Activated gamma-delta T cell treated with anti-CD3 and anti-CD28 coated beads, Interleukin-2, amount 50 U/mL, for 16 hours (primary cell): Measurements from ENCODE around the gene CDRT15.
"Not testable (repeated sequence)": the region's sequence is repeated elsewhere in the genome, so short reads cannot be mapped to it uniquely, and the experiment has no call there.

Experiments
- DNase-seq: peaks from one replicate; pipeline ENCODE4 v3.0.0-alpha.2; 2020; ENCODE audit warnings: low read depth

The CDRT15 gene

DNA sequence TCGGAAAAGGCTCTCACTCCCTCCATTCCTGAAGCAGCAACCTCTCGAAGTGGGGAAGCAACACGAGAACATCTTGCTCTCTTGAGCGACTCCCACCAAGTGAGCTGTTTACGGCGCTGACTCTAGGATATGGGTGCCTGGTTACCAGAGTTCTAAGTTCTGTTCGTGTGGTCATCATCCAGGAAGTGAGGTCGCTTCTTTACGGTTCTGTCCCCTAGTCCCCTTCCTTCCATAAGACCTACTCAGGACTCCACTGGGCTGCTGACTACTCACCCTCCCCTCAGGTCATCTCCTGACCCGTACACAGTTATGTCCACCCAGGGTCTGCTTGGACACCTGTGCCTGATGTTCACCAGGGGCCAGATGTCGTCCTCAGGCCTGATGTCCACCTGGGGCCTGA, at the start of gene CDRT15:
Gene CDRT15, minus strand, starts transcription at position 101 of the 400 bp plus-strand sequence. Its CDS starts 29 bp downstream, at position 72.
- not testable (repeated sequence) for DNase-seq

DNA sequence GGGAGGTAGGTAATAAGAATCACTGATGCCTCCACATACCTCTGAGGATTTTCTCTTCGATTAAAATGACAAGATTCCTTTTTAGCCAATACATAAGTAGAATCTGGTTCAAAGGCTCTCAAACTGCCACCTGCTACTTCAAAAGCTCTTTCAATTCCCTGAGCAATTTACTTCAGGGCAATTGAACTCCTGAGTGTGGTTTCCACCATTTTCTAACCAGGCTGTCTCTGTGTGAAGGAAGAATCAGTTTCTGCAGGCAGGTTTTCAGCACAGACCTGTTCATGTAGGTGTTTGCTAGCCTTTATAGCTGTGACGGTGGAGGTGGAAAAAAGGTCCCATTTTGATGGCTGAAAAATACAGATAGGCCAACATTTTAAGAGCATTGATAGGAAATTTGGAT, 46.1 kb upstream of the CDRT15 start:
- DNase-seq: no peak

DNA sequence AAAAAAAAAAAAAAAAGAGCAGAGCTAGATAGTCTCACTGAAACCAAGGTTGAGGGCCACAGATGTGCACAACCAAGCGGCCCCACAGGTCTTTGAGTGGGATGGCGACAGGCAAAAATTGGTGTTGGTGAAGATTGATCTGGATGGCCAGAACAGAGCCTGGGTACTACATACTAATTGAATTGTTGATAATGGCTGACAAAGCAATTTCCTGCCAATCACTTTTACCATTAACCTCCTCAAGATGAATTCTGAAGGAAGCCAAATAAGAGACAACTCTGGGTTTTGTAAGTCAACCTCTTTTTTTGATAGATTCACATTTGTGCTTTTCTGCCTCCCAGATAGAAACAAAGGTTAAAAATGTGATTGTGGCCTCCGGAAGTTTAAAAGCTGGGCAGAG, 44.9 kb upstream of the CDRT15 start:
- no peak for DNase-seq

DNA sequence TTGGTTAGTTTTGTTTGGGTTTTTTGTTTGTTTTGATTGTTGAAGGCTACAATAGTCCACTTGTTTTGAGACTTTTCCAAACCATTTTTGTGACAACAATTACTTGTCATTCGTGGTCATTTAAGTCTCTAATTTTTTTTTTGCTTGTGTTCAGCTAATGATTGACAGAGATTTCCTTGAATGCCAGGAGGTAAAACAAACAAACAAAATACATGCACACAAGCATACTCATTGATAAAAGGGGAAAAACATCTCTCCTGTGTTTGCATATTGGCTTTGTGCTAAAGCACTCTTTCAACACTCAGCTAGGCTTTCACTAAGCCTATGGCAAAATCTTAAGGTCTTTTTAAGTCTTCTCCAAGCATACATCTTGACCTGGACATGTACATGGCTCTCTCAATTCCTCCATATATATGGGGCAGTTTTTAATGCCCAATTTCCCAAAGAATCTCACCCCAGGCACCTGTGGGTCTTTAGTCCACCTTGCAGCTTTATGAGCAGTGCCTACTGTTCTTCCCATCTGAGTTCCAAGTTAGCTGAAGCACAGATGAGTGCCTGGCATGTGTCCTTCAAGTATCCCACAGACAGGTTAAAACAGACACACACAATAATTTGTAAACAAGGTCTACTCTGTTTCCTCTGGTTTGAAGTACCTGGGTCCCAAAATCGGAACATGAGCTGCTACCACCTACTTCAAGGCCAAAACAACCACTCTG, 40.0 kb upstream of the CDRT15 start:
- no peak for DNase-seq

DNA sequence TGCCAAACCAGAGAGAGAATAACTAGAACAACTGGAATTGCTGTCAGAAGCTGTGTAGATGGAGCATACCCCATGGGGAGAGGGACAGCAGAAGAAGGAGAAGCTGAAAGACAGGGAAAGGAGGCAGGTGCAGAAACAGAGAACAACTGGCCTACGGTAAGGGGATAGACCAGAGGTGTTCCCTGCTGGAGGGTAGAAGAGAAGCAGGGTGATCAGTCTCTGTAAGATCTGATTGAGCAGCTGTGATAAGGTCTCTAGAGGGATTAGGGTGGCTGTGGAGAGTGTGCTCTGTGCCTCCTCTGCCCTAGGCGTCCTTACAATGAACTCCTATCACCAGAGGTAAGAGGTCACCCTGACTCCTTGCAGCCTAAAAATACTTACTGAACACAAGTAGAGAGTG, 33.8 kb upstream of the CDRT15 start:
- DNase-seq: no peak

DNA sequence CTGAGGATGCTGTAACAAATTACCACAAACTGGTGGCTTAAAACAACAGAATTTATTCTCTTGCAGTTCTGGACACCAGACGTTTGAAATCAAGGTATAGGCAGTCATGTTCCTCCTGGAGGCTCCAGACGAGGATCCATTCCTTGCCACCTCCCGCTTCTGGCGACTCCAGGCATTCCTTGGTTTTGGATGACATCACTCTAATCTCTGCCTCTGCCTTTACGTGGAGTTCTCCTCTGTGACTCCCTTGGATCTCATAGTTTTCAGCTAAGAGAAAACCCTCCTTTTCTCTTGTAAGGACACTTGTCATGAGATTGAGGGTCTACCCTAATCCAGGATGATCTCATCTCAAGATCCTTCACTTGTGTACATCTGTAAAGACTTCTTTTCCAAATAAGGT, 32.8 kb upstream of the CDRT15 start:
- no peak for DNase-seq

DNA sequence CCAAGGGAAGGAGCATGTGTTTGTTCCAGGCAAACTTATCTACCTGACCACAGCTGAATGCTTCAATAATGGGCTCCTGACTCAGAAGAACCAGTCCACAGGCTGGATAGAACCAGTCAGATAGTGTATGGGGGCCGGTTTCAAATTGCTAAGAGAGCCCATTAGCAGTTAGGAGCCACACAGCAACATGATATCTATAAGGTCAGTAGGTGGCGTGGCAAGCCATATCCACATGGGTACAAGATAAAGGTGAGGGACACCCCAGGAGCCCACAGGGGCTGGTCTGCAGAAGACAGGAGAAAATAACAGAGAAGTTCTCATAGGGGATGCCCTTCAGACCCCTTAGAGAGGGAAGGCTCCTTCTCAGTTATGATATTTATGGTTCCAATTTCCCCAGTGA, 31.6 kb upstream of the CDRT15 start:
- DNase-seq: no peak

DNA sequence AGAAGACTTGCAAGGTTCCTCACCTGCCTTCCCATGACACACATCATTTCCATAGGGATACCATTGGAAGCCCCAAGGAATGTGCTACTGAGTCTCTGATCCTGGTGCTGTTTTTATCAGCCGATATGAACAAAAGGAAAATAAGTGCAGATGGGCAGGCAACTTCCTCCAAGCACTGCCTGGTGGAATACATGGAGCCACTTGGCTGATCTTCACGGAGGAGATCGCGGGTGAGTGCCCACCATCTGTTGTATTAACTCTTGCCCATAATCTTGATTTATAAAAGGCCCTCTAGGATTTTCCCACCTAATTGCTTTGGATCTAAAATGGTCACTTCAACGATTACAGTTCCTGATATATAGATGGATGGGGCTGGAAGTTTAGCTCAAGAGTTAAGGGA, 24.7 kb upstream of the CDRT15 start:
- no peak for DNase-seq

DNA sequence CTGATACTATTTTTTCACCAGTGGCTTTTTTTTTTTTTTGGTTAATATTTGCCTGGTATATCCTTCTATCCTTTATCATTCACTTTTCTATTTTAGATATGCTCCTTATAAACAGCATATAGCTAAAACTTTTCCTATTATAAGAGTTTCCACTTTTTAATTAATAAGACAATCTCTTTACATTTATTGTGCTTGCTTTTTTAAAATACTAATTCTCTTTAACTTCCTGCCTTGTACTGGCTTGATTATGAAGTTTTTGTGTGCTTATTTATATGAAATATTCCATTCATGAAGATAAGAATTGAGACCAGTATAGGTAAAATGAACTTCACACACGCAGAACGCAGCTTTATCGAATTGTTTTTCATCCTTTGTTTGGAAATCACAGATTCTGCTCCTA, 9.0 kb upstream of the CDRT15 start:
- no peak for DNase-seq

DNA sequence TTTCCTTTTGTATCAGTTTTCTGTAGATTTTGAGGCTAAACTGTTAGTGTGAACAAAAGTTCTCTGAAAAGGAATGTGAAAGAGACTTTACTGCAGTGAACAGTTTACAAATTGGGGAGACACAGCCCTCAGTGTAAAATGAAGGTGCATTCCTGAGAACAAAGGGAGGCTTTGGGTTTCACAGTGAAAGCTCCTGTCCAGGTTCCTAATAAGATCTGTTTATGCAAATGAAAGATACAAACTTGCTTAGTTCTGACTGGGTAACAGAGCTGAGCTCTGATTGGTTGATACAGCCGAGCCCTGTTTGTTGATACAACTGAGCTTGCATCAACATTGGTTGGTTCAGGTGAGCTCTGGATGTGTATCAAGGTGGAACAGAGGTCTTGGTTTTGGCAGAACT, 8.3 kb upstream of the CDRT15 start:
- no peak for DNase-seq

DNA sequence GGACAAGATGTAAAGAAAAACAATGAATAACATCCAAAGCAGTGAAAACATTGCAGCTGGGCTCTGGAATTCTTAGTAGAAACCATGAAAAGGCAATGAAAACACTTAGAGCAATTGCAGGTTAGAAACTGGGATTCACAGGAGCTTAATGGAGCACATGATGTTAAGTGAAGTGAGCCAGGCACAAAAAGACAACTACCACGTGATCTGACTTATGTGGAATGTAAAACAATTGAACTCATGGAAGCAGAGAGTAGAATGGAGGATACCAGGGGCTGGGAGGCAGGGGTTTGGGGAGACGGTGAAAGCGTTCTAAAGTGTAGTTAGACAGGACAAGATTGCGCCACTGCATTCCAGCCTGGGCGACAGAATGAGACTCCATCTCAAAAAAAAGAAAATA, 2.6 kb upstream of the CDRT15 start:
- DNase-seq: not testable (repeated sequence)

DNA sequence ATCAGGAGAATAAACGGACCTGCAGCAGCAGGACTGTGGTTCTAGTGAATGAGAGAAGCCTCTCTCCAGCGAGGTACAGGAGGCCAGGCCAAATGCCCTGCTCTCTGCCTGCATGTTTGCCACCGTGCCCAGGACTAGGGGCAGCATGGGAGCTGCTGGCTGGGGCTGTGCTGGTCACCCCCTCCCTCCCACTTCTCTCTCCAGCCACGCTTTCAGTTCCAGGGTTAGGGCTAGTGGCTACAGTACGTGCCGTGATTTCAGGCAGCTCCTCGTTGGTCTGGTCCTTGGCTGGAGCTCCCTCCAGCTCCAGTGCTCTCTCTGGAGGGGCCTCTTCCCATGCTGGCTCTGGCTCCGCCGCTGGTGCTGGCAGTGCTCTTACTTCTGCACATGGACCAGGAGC, 630 bp downstream of the CDRT15 start:
- not testable (repeated sequence) for DNase-seq

DNA sequence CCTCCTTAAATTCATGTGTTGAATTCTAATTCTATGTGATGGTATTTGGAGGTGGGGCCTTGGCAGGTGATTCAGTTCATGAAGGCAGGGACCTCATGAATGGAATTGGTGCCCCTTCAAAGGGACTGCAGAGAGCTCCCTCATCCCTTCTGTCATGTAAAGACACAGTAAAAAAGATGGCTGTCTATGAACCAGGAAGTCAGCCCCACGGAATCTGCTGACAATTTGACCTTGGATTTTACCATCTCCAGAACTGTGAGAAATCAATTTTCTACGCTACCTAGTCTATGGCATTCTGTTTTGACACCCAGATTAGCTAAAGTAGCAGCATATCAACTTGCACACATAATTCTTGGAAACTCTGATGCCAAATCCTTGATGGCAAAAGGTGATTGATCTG, 1.6 kb downstream of the CDRT15 start:
- DNase-seq: not testable (repeated sequence)

DNA sequence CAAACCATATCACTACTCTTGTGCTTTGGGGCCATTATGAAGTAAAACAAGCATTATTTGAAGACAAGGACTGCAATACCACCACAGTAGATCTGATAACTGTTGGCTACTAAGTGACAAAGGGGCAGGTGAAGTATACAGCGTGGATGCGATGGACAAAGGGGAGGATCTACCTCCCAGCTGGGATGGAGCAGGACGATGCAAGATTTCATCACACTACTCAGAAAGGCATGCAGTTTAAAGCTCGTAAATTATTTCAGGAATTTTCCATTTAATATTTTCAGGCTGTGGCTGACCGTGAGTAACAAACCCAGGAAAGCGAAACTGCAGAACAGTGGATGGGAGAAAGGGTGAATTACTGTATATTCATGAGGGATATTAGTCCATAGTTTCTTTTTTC, 5.5 kb downstream of the CDRT15 start:
- DNase-seq: not testable (repeated sequence)

DNA sequence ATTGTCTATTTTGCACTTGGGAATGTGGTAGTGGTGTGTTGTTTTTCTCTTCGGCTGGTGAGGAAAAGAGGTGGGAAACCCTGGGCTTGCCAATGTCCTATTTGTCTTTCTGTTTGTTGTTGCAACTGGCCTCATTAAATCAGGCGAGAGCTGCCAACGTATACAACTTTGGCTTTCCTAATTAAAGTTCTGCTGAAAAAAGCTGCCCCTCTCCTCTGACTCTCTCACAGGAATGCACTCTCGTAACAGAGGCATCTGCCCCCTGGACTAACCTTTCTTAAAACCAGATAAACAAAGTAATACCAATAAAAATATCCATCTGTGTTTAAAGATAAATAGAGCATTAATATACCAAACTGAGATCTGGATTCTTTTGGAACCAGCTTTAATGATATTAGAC, 7.8 kb downstream of the CDRT15 start:
- DNase-seq: no peak

DNA sequence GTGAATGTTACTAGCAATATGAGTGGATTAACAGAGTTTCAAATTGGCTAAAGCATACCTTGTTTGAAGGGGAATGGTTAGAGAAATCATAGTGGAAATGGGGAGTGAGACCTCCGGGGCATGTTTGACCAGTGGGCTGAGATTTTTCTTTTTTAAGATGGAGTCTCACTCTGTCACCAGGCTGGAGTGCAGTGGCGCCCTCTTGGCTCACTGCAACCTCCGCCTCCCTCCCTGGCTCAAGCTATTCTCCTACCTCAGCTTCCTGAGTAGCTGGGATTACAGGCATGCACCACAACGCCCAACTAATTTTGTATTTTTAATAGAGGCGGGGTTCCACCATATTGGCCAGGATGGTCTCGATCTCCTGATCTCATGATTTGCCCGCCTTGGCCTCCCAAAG, 9.6 kb downstream of the CDRT15 start:
- DNase-seq: no peak

DNA sequence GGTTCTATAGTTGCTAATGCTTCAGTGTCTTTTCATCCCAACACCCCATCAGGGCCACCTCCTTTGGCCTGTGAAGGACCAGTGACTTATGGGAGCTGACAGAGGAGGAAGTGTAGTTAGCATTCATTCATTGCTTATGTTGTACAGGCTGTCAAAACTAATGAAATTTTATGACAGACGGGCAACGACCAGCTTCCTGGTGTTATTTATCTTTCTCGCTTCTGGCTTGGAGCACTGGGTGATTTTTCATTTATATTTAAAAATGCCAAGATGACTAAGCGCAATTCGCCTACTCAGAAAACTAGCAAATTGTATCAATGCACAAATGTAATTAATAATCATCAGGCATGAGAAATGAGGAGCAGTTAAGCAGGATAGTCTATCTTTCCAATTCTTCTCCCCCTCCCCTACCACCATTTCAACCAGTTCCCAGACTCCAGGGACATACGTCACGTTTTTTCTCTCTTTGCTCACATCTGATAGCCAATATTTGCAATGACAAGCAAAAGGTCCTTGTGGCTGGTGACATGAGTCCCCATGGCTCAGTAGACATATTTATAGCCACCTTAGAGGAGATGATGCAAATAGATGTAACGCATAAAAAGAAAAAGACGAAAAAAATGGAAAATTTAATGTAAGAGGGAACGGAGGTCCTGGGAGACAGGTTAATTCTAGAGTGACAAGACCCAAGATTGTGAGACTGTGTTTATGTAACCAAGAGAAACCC, 11.2 kb downstream of the CDRT15 start:
- no peak for DNase-seq

DNA sequence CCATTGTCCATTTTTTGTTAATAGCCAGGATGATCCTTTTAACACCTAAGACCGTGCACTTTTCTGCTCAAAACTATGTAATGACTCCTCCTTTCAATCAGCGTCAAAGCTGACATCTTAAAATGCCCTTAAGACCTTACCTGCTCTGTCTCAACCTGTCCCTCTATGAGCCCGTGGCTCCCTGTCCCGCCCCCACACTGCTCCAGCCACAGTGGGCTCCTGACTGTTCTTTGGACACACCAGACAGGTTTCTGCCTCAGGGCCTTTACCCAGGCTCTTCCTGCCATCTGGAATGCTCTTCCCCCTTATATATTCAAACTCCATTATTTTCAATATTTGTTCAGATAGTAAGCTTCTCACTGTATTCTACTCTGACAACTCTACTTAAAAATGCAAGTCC, 14.1 kb downstream of the CDRT15 start:
- no peak for DNase-seq

DNA sequence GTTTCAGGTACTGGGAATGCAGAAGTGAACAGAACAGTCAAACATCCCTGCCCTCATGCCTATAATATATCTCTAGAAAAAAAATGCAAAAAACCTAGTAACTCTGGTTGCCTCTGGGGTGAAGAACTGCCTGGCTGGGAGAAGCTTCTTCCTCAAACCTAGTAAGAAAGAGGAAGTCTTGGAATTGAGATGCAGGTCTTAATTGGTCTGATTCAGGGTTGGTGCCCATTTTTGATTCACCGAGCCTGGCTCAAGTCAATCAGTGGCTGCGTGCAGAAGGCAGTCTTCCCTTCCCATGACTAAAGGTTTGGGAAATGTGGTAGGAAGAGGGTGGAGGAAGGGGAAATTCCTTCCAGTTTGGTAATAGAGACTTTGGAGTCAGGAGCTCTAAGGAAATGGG, 22.4 kb downstream of the CDRT15 start:
- no peak for DNase-seq

DNA sequence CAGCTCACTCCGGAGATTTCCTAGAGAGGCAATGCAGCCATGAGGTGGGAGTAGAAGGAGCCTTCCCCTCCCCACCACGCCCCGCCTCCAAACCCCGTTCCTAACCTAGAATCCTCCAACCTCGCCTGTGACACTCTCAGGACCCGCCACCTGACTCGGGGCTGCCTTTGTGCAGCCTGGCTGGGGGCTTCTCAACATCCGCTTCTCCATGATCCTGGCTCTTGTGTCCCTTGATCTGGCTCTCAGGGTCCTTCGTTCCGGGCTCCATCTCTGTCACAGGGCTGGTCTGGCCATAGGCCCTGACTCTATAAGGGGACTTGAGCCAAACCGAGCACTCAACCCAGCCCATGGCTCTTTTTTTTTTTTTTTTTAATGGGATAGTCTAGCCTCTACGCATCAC, 24.3 kb downstream of the CDRT15 start:
- DNase-seq: no peak

DNA sequence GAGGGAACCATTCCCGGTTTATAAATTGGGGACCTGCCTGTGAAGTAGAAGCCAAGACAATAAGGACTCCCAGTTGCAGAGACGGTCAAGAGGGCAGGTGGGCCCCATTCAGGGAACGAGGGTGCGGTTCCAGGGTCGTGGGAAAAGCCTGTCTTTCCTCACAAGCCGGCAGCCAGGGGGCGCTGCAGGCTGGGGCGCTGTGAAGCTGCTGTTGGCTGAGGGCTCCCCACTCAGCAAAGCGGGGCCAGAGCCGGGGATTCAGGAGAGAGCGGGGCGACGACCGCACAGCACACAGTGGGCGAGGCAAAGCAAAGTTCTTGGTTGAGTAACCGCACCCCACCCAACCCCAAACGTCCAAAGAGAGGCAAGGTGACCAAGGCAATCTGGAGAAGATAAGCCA, 24.9 kb downstream of the CDRT15 start:
- DNase-seq: no peak

DNA sequence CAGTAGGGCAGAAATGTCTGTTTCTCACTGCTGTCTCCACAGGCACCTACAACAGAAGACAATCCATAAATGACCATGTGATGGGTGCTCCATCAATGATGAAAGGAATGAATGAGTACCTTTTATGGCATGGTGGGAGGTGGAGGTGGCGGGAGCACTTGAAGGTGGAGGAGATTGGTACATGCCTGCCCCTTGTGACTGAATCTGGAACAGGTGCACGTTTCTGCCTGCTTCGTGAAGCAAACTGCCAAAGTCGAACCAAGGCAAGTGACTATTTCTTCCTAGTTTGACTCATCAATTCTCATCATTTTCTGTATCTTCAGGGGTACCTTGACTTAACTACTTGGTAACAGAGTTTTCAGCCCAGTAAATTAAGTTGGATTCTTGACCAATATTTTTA, 25.4 kb downstream of the CDRT15 start:
- DNase-seq: no peak

DNA sequence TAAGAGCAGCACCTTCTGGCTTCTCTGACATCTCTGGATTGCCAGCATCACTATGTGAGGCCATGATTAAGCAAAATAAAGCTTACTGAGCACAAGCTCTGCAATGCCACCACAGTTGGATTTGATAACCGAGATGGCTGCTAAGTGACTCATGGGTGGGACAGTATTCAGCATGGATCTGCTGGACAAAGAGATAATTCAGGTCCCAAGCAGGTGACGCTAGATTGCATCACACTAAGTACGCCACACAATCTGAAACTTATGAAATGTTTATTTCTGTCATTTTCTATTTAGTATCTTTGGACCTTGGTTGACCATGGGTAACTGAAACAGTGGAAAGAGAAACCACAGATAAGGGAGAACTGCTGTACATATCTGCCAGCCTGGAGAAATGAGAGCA, 27.4 kb downstream of the CDRT15 start:
- DNase-seq: no peak

DNA sequence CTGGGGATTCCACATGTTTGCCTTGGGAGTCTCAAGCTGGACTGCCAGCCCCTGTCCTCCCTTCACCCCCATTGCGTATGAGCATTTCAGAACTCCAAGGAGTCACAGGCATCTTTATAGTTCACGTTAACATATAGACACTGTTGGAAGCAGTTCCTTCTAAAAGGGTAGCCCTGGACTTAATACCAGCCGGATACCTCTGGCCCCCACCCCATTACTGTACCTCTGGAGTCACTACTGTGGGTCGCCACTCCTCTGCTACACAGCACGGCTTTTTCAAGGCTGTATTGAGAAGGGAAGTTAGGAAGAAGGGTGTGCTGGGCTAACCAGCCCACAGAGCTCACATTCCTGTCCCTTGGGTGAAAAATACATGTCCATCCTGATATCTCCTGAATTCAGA, 28.9 kb downstream of the CDRT15 start:
- DNase-seq: no peak
